ENCODE results near the gene SIPA1L3.

SIPA1L3 gene

GRCh38 chr19:38012290-38012689, 105.3 kb downstream of the SIPA1L3 start:
- Histone ChIP-seq H3K4me3 (ENCODE audit: extremely low read depth, insufficient read depth, low read length, poor library complexity, severe bottlenecking) (no peak overlapping the region), H3K9me3 (ENCODE audit: control insufficient read depth, low read length) (no peaks in the 10 kb centered on the region), H3K4me1 (ENCODE audit: control insufficient read depth, insufficient read depth, low read length, poor library complexity, severe bottlenecking) (no peaks in the 10 kb centered on the region), H3K27ac (ENCODE audit: low read depth, low read length, severe bottlenecking) (no peak overlapping the region), H3K36me3 (ENCODE audit: control insufficient read depth, insufficient read depth, low read length) (peaks cover 3% of the 10 kb centered on the region)
- WGBS, 2 experiments (ENCODE audit: insufficient coverage in 2 of 2) = 71 to 82% methylated on average over 5 of the region's 5 CpGs

- Histone ChIP-seq H3K36me3 (ENCODE audit: control insufficient read depth, insufficient read depth, low read length) (peaks cover 3% of the 10 kb centered on the region), H3K4me3 (ENCODE audit: extremely low read depth, insufficient read depth, low read length, poor library complexity, severe bottlenecking) (no peak overlapping the region), H3K9me3 (ENCODE audit: control insufficient read depth, low read length) (no peaks in the 10 kb centered on the region), H3K4me1 (ENCODE audit: control insufficient read depth, insufficient read depth, low read length, poor library complexity, severe bottlenecking) (no peaks in the 10 kb centered on the region), H3K27ac (ENCODE audit: low read depth, low read length, severe bottlenecking) (no peak overlapping the region)
- WGBS, 2 experiments (ENCODE audit: insufficient coverage in 2 of 2) = 67 to 76% methylated on average over 4 to 5 of the region's 5 CpGs
Observed at GRCh38 chr19:38012944-38013343, 105.9 kb downstream of the SIPA1L3 start.

- WGBS, 2 experiments (ENCODE audit: insufficient coverage in 2 of 2) = 87 to 93% methylated on average over 6 to 8 of the region's 11 CpGs
- Histone ChIP-seq H3K36me3 (ENCODE audit: control insufficient read depth, insufficient read depth, low read length) (no peaks in the 10 kb centered on the region), H3K4me3 (ENCODE audit: extremely low read depth, insufficient read depth, low read length, poor library complexity, severe bottlenecking) (no peak overlapping the region), H3K27ac (ENCODE audit: low read depth, low read length, severe bottlenecking) (no peak overlapping the region), H3K4me1 (ENCODE audit: control insufficient read depth, insufficient read depth, low read length, poor library complexity, severe bottlenecking) (no peaks in the 10 kb centered on the region), H3K9me3 (ENCODE audit: control insufficient read depth, low read length) (no peaks in the 10 kb centered on the region)
Observed at GRCh38 chr19:38013913-38014580, 107.0 kb downstream of the SIPA1L3 start.

GRCh38 chr19:38015216-38015615, 108.2 kb downstream of the SIPA1L3 start:
- 79 to 97% methylated on average over 2 to 4 of the region's 6 CpGs for WGBS, 2 experiments (ENCODE audit: insufficient coverage in 2 of 2)
- no peaks in the 10 kb centered on the region for H3K36me3 ChIP-seq (ENCODE audit: control insufficient read depth, insufficient read depth, low read length)
- no peak overlapping the region for H3K4me3 ChIP-seq (ENCODE audit: extremely low read depth, insufficient read depth, low read length, poor library complexity, severe bottlenecking)
- peaks cover 2% of the 10 kb centered on the region for H3K4me1 ChIP-seq (ENCODE audit: control insufficient read depth, insufficient read depth, low read length, poor library complexity, severe bottlenecking)
- no peak overlapping the region for H3K27ac ChIP-seq (ENCODE audit: low read depth, low read length, severe bottlenecking)
- no peaks in the 10 kb centered on the region for H3K9me3 ChIP-seq (ENCODE audit: control insufficient read depth, low read length)

GRCh38 chr19:38015761-38016160, 108.8 kb downstream of the SIPA1L3 start:
- no peak overlapping the region for H3K4me3 ChIP-seq (ENCODE audit: extremely low read depth, insufficient read depth, low read length, poor library complexity, severe bottlenecking)
- no peak overlapping the region for H3K27ac ChIP-seq (ENCODE audit: low read depth, low read length, severe bottlenecking)
- no peaks in the 10 kb centered on the region for H3K9me3 ChIP-seq (ENCODE audit: control insufficient read depth, low read length)
- H3K4me1 ChIP-seq (ENCODE audit: control insufficient read depth, insufficient read depth, low read length, poor library complexity, severe bottlenecking) = peaks cover 3% of the 10 kb centered on the region
- H3K36me3 ChIP-seq (ENCODE audit: control insufficient read depth, insufficient read depth, low read length) = no peaks in the 10 kb centered on the region
- 90 to 97% methylated on average over 2 to 5 of the region's 7 CpGs for WGBS, 2 experiments (ENCODE audit: insufficient coverage in 2 of 2)

DNA sequence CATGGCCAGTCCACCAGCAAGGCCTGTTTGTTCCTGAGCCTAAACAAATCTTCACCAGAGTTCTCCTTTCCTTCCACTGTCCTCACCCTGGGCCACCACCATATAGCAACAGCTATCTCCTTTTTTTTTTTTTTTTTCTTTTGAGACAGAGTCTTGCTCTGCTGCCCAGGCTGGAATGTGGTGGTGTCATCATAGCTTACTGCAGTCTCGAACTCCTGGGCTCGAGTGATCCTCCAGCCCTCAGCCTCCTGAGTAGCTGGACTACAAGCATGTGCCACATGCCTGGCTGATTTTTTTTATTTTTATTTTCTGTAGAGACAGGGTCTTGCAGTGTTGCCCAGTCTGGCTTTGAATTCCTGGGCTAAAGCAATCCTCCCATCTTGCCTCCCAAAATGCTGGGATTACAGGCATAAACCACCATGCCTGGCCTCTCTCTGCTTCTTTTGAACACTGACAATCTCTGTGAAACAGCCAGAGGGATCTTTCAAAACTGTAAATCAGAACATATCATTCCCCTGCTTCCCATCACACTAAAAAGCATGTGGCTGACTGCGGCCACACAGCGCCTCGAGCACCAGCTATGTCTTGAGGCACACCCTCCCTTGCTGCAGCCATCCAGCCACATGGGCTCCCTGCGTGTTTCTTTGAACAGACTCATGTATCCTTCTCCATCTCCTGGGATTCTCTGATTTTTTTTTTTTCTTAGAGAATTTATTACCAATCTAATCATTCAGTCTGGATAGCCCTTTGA, 110.6 kb downstream of the SIPA1L3 start:
- Histone ChIP-seq H3K4me1 (ENCODE audit: control insufficient read depth, insufficient read depth, low read length, poor library complexity, severe bottlenecking) (peaks cover 3% of the 10 kb centered on the region), H3K4me3 (ENCODE audit: extremely low read depth, insufficient read depth, low read length, poor library complexity, severe bottlenecking) (no peak overlapping the region), H3K9me3 (ENCODE audit: control insufficient read depth, low read length) (no peaks in the 10 kb centered on the region), H3K36me3 (ENCODE audit: control insufficient read depth, insufficient read depth, low read length) (no peaks in the 10 kb centered on the region), H3K27ac (ENCODE audit: low read depth, low read length, severe bottlenecking) (no peak overlapping the region)
- 79 to 98% methylated on average over 5 to 6 of the region's 6 CpGs for WGBS, 2 experiments (ENCODE audit: insufficient coverage in 2 of 2)

- 93% methylated on average over 2 of the region's 5 CpGs; no CpG with 5 or more reads in 1 of the 2 experiments for WGBS, 2 experiments (ENCODE audit: insufficient coverage in 2 of 2)
- Histone ChIP-seq H3K36me3 (ENCODE audit: control insufficient read depth, insufficient read depth, low read length) (no peaks in the 10 kb centered on the region), H3K4me3 (ENCODE audit: extremely low read depth, insufficient read depth, low read length, poor library complexity, severe bottlenecking) (no peak overlapping the region), H3K9me3 (ENCODE audit: control insufficient read depth, low read length) (no peaks in the 10 kb centered on the region), H3K27ac (ENCODE audit: low read depth, low read length, severe bottlenecking) (no peak overlapping the region), H3K4me1 (ENCODE audit: control insufficient read depth, insufficient read depth, low read length, poor library complexity, severe bottlenecking) (peaks cover 3% of the 10 kb centered on the region)
Observed at GRCh38 chr19:38018694-38019395, 111.8 kb downstream of the SIPA1L3 start.

GRCh38 chr19:38019396-38019724, 112.4 kb downstream of the SIPA1L3 start:
- Histone ChIP-seq H3K27ac (ENCODE audit: low read depth, low read length, severe bottlenecking) (no peak overlapping the region), H3K4me1 (ENCODE audit: control insufficient read depth, insufficient read depth, low read length, poor library complexity, severe bottlenecking) (peaks cover 3% of the 10 kb centered on the region), H3K4me3 (ENCODE audit: extremely low read depth, insufficient read depth, low read length, poor library complexity, severe bottlenecking) (no peak overlapping the region), H3K9me3 (ENCODE audit: control insufficient read depth, low read length) (no peaks in the 10 kb centered on the region), H3K36me3 (ENCODE audit: control insufficient read depth, insufficient read depth, low read length) (no peaks in the 10 kb centered on the region)
- WGBS, 2 experiments (ENCODE audit: insufficient coverage in 2 of 2) = 0 to 67% methylated on average over 1 of the region's 2 CpGs

GRCh38 chr19:38020311-38020710, 113.3 kb downstream of the SIPA1L3 start:
- no peak overlapping the region for H3K27ac ChIP-seq (ENCODE audit: low read depth, low read length, severe bottlenecking)
- H3K9me3 ChIP-seq (ENCODE audit: control insufficient read depth, low read length) = no peaks in the 10 kb centered on the region
- 90 to 96% methylated on average over 3 to 4 of the region's 4 CpGs for WGBS, 2 experiments (ENCODE audit: insufficient coverage in 2 of 2)
- peaks cover 3% of the 10 kb centered on the region for H3K4me1 ChIP-seq (ENCODE audit: control insufficient read depth, insufficient read depth, low read length, poor library complexity, severe bottlenecking)
- no peak overlapping the region for H3K4me3 ChIP-seq (ENCODE audit: extremely low read depth, insufficient read depth, low read length, poor library complexity, severe bottlenecking)
- H3K36me3 ChIP-seq (ENCODE audit: control insufficient read depth, insufficient read depth, low read length) = no peaks in the 10 kb centered on the region

DNA sequence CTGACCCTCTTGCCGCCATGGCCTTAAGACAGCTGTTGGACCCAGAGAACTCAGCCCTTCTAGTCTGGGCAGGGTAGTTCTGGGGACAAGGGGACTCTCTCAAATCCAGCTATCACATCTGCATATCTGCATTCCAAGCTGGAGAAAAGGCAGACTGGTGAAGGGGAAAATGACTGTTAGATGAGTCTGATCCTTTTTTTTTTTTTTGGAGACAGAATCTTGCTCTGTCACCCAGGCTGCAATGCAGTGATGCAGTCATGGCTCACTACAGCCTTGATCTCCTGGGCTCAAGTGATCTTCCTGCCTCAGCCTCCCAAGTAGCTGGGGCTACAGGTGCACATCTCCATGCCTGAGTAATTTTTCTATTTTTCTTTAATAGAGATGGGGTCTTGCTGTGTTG, 114.3 kb downstream of the SIPA1L3 start:
- 100% methylated on average over 1 of the region's 1 CpG; no CpG with 5 or more reads in 1 of the 2 experiments for WGBS, 2 experiments (ENCODE audit: insufficient coverage in 2 of 2)
- H3K4me3 ChIP-seq (ENCODE audit: extremely low read depth, insufficient read depth, low read length, poor library complexity, severe bottlenecking) = no peak overlapping the region
- H3K36me3 ChIP-seq (ENCODE audit: control insufficient read depth, insufficient read depth, low read length) = no peaks in the 10 kb centered on the region
- H3K4me1 ChIP-seq (ENCODE audit: control insufficient read depth, insufficient read depth, low read length, poor library complexity, severe bottlenecking) = peaks cover 3% of the 10 kb centered on the region
- no peak overlapping the region for H3K27ac ChIP-seq (ENCODE audit: low read depth, low read length, severe bottlenecking)
- no peaks in the 10 kb centered on the region for H3K9me3 ChIP-seq (ENCODE audit: control insufficient read depth, low read length)
